IPS DF 6.9 (cell line): ENCODE results near the gene BMPER.

Experiments
- DNase-seq: peaks from one replicate; pipeline ENCODE4 v3.0.0-alpha.2; 2013; ENCODE audit warnings: low read depth, low spot score
- H3K27ac ChIP-seq: one replicate; pipeline ENCODE4 v1.5.1; 2013; ENCODE audit warnings: low read length, control low read depth
- H3K27me3 ChIP-seq: 2 replicates; pipeline ENCODE4 v1.6.1; 2013; ENCODE audit warnings: mild to moderate bottlenecking, low read length; ENCODE audit not compliant: control insufficient read depth, insufficient read depth
- H3K36me3 ChIP-seq: 2 replicates; pipeline ENCODE4 v1.6.1; 2013; ENCODE audit warnings: low read length; ENCODE audit not compliant: control insufficient read depth, insufficient read depth
- H3K4me1 ChIP-seq: 2 replicates; pipeline ENCODE4 v1.6.1; 2013; ENCODE audit warnings: low read length; ENCODE audit not compliant: control insufficient read depth, insufficient read depth
- H3K4me3 ChIP-seq: 2 replicates; pipeline ENCODE4 v1.5.1; 2013; ENCODE audit warnings: mild to moderate bottlenecking, low read length
- H3K9me3 ChIP-seq: 2 replicates; pipeline ENCODE4 v1.6.1; 2013; ENCODE audit warnings: low read length, inconsistent platforms; ENCODE audit not compliant: control insufficient read depth, insufficient read depth
- WGBS: extraction: QIAGEN DNeasy Blood & Tissue Kit; methylation state at CpG from one replicate; pipeline ENCODE4 v1.1.7; 2013; ENCODE audit warnings: mixed read lengths, missing lambda C conversion rate; ENCODE audit not compliant: insufficient read length, insufficient coverage; 5-methylcytosine and 5-hydroxymethylcytosine counted together

Gene BMPER

DNA sequence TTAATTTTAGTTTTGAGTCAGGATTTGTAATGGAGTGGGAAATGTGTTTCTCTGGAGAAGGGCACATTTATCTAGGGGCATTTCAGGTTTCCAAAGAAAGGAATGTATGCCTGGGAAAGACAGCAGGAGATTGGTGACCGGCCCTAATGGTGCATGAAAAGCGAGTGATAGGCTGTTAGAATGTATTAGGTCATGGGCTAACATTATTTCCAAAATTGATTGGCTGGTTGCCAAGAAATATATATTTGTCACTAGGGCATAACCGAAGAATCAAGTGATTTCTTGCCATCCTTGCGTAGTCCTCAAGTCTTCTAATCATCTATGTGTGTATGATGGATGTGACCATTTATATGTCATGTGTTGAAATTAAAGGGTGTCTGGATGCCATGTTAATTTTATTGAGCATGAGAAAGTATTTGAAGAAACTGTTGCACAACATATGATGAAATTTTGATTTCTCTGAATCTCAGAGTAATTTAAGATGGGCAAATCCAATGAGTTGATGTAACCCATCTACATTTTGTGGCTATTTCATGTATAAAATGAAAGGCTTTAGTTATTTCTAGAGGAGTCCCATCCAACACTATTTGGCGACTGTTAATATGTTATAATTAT is 248.4 kb downstream of the BMPER start:
- DNase-seq: no peak
- WGBS: no CpG with 5 or more reads among the region's 5 CpGs
- peaks cover 4% of the 10 kb centered on the region for H3K4me1 ChIP-seq
- H3K27ac ChIP-seq: no peak overlapping the region
- H3K36me3 ChIP-seq: no peaks in the 10 kb centered on the region
- H3K27me3 ChIP-seq: no peaks in the 10 kb centered on the region
- H3K9me3 ChIP-seq: no peaks in the 10 kb centered on the region
- no peak overlapping the region for H3K4me3 ChIP-seq

DNA sequence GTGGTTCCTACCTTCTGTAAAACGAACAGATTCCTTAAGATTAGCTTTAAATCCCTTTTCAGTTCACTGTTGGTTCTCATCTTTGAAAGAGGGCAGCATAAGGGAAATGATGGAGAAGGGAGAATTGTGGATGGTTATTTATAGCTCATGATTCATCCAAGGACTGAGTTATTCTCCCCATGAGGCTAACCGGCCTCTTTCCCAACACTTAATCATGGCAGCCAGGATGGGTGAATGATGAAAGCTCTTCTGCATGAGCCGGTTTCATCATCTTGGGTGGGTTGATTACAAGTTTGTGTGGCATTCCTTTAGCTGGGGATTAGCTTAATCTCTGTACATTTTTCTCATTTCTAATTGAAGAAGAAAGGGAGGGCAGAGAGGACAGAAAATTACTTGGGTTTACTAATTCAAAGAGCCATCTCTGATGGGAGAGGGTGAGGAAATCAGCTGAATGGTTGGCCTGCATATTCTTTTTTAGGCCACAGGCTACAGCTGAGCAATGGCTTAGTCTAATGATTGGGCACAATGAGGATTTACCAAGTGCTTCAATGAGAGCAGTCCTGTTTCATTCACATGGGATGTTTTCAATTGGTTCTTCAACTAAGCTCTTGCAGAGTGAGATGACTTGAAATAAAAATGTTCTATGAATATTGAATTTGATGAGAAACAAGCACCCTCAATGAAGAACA is 250.0 kb downstream of the BMPER start:
- peaks cover 4% of the 10 kb centered on the region for H3K4me1 ChIP-seq
- H3K9me3 ChIP-seq: no peaks in the 10 kb centered on the region
- H3K27me3 ChIP-seq: no peaks in the 10 kb centered on the region
- no peaks in the 10 kb centered on the region for H3K36me3 ChIP-seq
- DNase-seq: no peak
- H3K4me3 ChIP-seq: no peak overlapping the region
- no CpG with 5 or more reads among the region's 3 CpGs for WGBS
- H3K27ac ChIP-seq: no peak overlapping the region

DNA sequence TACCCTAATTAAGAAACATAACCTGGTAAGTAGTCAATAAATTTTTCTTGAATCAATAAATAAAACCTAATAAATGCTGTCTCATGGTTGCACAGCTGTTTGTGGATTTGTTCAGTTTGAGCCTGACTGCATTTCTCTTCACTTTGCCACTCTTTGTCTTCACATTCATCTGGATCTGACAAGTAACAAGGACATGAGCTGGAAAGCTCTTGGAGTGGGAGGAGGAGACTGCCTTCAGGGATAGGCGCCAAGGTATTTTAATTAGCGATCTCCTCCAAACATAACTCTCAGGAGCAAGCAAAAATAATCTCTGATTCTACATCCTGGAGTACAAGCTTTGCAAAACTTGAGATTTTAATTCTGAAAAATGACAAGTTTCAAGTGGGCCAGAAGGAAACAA is 251.0 kb downstream of the BMPER start:
- no peak overlapping the region for H3K27ac ChIP-seq
- no CpG with 5 or more reads among the region's 2 CpGs for WGBS

DNA sequence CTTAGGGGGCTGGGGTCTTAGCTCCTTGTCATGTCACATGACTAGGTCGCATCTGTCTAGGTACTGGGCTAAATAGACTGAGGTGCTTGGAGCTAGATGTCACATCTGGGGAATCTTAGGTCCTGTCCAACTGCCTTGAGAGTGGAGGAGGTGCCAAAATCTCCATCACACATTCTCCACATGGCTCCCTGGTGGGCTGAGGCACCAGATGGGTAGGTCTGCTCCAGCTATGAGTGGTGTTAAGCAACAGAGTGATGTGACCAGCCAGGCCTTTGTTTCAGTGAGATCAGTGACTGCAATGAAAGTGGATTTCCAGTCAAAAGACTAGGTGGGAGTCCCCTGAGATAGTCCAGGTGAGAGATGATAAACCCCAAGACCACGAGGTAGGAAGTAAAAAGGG is 251.8 kb downstream of the BMPER start:
- Histone ChIP-seq H3K4me3 (no peak overlapping the region), H3K27ac (no peak overlapping the region), H3K27me3 (no peaks in the 10 kb centered on the region), H3K9me3 (no peaks in the 10 kb centered on the region), H3K36me3 (no peaks in the 10 kb centered on the region), H3K4me1 (peaks cover 4% of the 10 kb centered on the region)
- WGBS: no CpG with 5 or more reads among the region's 2 CpGs
- DNase-seq: no peak

More for the DNA sequence above, 251.0 kb downstream of the BMPER start:
- no peak overlapping the region for H3K4me3 ChIP-seq
- H3K36me3 ChIP-seq: no peaks in the 10 kb centered on the region
- H3K4me1 ChIP-seq: peaks cover 4% of the 10 kb centered on the region
- no peaks in the 10 kb centered on the region for H3K9me3 ChIP-seq
- DNase-seq: no peak
- H3K27me3 ChIP-seq: no peaks in the 10 kb centered on the region

DNA sequence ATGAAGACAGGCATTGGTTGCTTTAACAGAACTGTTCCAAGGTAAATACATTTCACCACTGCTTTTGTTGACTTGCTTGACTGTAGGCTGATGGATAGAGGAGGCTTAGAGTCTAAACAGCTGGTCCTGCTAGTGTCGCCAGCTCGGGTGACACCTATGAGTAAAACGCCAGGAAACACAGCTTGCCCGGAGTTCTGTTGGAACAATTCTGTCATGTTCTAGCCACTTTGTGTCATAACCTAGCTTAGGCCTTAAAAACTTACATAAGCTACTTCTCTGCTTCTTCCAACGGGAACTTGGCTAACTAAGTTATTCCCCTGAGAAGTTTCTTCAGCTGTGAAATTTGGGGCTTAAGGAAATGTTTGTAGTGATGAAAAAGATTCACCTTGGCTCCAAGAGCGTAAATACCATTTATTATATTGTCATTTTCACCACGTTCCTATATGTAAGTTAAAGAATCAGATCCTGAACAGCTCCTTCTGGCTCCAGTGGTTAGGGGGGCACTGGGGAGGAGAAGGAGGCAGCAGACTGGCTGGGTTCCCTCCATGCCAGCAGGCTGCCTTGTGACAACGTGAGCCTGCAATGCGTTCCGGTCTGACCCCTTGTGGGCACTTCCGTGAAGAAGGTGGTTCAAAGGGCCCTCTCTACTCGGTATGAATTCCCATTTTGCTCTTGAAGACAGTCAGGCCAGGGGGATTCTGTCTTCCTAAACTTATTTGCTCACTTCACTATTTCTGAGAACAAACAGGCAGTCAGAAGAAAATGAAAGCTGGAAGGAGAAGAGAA is 253.2 kb downstream of the BMPER start:
- peak; percentile 33 for DNase-seq
- Histone ChIP-seq H3K36me3 (no peaks in the 10 kb centered on the region), H3K4me1 (no peaks in the 10 kb centered on the region)

DNA sequence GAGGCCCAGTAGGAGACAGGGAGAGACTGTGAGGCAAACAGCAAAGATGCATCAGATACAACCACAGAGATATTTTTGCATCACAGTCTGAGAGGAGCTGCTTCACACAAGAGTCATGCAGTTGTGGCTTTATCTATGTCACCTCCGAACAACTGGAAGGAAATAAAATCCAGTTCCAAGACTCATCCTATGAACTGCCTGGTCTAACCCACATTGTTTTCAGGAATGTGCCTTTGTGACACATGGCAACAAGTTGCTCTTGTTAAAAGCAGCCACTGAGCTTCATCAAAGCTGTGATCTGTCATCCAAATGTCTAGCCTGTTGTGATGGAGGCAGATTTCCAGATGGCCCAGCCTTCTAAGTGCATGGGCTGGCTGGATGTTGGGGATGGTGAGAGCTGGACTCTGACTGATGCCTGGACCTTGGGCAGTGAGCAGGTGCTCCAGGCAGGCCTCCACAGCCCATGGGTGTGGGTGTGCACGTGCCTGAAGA is 255.0 kb downstream of the BMPER start:
- Histone ChIP-seq H3K27me3 (no peaks in the 10 kb centered on the region), H3K4me3 (no peak overlapping the region), H3K9me3 (no peaks in the 10 kb centered on the region), H3K36me3 (no peaks in the 10 kb centered on the region), H3K4me1 (no peaks in the 10 kb centered on the region), H3K27ac (no peak overlapping the region)
- no peak for DNase-seq
- WGBS: no CpG with 5 or more reads among the region's 2 CpGs

More for the DNA sequence above, 253.2 kb downstream of the BMPER start:
- WGBS: no CpG with 5 or more reads among the region's 12 CpGs
- Histone ChIP-seq H3K27me3 (no peaks in the 10 kb centered on the region), H3K9me3 (no peaks in the 10 kb centered on the region), H3K4me3 (no peak overlapping the region), H3K27ac (no peak overlapping the region)

DNA sequence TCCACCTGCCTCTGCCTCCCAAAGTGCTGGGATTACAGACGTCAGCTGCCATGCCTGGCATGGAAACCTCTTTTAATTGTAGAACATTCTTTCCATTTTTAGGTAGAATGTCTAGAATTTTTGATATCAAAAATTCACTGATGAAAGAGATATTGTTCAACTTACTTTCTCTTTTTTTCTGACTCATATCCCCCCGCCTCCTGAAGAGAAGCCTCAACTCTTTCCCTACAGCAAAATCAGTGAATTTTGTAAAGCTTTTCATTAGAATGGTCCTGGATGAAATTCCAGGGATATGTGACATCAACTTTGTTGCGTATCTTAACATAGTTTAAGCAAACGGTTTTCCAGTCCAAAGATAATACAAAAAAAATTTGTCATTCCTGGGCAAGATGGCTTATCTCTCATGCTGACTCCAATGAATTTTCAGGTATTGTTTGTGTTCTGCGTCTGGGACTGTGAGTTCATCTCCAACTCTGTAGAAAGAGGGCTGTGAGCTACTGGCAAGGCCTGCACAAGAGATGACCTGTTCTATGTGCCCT is 256.8 kb downstream of the BMPER start:
- no CpG with 5 or more reads among the region's 5 CpGs for WGBS
- Histone ChIP-seq H3K4me1 (no peaks in the 10 kb centered on the region), H3K36me3 (no peaks in the 10 kb centered on the region), H3K27me3 (no peaks in the 10 kb centered on the region), H3K9me3 (no peaks in the 10 kb centered on the region), H3K27ac (no peak overlapping the region), H3K4me3 (no peak overlapping the region)
- no peak for DNase-seq

DNA sequence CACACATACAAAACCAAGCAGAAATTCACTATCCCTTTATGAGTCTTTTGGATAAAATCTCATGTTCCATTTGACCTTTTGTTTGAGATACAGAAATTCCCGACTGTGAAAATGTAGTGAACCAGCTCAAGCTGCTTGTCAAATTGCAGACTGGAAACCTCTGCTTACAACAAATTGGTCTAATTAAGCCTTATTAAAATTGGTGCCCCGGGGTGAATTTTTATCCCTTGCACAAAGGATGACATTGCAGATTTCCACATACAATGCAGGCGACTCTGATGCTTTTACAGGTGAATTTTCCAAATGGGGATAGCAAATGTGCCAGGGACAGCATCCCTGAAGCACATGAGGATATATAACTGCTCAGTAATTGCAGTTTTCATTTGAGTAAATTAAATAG is 257.3 kb downstream of the BMPER start:
- no peaks in the 10 kb centered on the region for H3K9me3 ChIP-seq
- no peaks in the 10 kb centered on the region for H3K4me1 ChIP-seq
- H3K27me3 ChIP-seq: no peaks in the 10 kb centered on the region
- no peaks in the 10 kb centered on the region for H3K36me3 ChIP-seq
- WGBS: no CpG with 5 or more reads among the region's 3 CpGs
- H3K4me3 ChIP-seq: no peak overlapping the region
- no peak overlapping the region for H3K27ac ChIP-seq
- DNase-seq: no peak

DNA sequence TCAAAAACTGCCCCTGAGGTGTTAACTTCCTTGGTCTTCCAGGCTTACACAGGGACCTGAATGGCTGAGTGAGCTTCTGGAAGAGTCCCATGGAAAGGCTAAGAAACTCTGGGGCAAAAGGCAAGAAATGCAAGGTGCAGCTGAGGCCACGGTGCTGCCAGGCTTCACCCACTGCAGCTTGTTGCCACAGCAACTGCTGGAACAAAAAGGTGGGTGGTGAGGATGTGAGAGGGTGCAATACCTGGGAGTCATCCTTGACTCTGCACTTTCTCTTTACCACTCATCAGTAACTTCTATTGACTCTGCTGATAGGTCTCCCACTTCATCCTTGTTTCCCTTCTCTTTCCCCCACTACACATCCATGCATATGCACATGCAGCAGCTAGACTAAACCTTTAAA is 258.6 kb downstream of the BMPER start:
- Histone ChIP-seq H3K4me1 (no peaks in the 10 kb centered on the region), H3K27me3 (no peaks in the 10 kb centered on the region), H3K27ac (no peak overlapping the region), H3K9me3 (no peaks in the 10 kb centered on the region), H3K4me3 (no peak overlapping the region), H3K36me3 (no peaks in the 10 kb centered on the region)
- no CpG with 5 or more reads among the region's 1 CpG for WGBS
- DNase-seq: no peak

DNA sequence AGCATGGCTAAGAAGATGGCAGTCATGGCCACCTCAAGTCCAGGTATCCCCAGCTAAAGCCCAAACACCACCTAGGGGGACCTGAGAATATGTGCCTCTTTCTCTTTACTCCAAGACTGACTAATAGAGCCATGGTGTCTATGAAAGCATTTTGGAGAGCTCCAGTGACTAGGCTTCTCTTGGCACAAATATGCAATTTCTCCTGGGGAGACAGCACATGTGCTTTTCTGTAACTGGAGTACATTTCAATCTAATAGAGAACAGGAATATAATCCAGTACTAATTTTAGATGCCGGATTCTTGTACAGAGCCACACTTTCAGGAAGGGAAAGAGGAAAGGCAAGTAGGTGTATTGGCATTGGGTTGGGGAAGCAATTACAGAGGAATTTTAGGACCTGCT is 260.1 kb downstream of the BMPER start:
- no peaks in the 10 kb centered on the region for H3K36me3 ChIP-seq
- H3K9me3 ChIP-seq: no peaks in the 10 kb centered on the region
- H3K4me3 ChIP-seq: no peak overlapping the region
- no peaks in the 10 kb centered on the region for H3K27me3 ChIP-seq
- H3K4me1 ChIP-seq: no peaks in the 10 kb centered on the region
- no CpG with 5 or more reads among the region's 1 CpG for WGBS
- no peak for DNase-seq
- H3K27ac ChIP-seq: no peak overlapping the region
